ENCODE measurements around the gene HSPA12B. TPM values are rescaled to one million over a fixed set of nuclear protein-coding genes. Genes with fewer than 3 reads are reported as not detected.
A peak's percentile ranks its signal among the peaks of the same experiment; 100 is the strongest.

The HSPA12B gene
- total RNA-seq, 2 donors from 2014 or later, result 1.5 to 1.7 TPM

GRCh38 chr20:3727401-3728021 lies 5.0 kb upstream of the HSPA12B start:
- Histone ChIP-seq H3K9me3 (no peaks in the 10 kb centered on the region), H3K9ac (ENCODE audit: low read depth in 2 of 2, low read length in 2 of 2) (no peak overlapping the region), H3K4me3 (no peak overlapping the region), H3K27ac (peak overlapping the region; percentile 12), H3K4me1 (no peaks in the 10 kb centered on the region), H3K27me3 (peaks cover 5% of the 10 kb centered on the region), H3K36me3 (no peaks in the 10 kb centered on the region)
- intact Hi-C loops (cut with DNase I), result no loop called here
- TF ChIP-seq CTCF (IDR thresholded peaks at IDR 0.05), result no peak
- DNase-seq, result no peak

GRCh38 chr20:3728354-3728753 lies 4.1 kb upstream of the HSPA12B start:
- no peaks in the 10 kb centered on the region for H3K4me1 ChIP-seq
- no peak overlapping the region for H3K4me3 ChIP-seq
- TF ChIP-seq CTCF (IDR thresholded peaks at IDR 0.05), result no peak
- DNase-seq, result no peak
- H3K36me3 ChIP-seq, result no peaks in the 10 kb centered on the region
- no peak overlapping the region for H3K27ac ChIP-seq
- no peak overlapping the region for H3K9ac ChIP-seq (ENCODE audit: low read depth in 2 of 2, low read length in 2 of 2)
- peaks cover 10% of the 10 kb centered on the region for H3K27me3 ChIP-seq
- intact Hi-C loops (cut with DNase I), result no loop called here
- H3K9me3 ChIP-seq, result no peaks in the 10 kb centered on the region

GRCh38 chr20:3728876-3729275 lies 3.6 kb upstream of the HSPA12B start:
- H3K27ac ChIP-seq, result no peak overlapping the region
- H3K9me3 ChIP-seq, result no peaks in the 10 kb centered on the region

GRCh38 chr20:3729378-3729777 lies 3.1 kb upstream of the HSPA12B start:
- TF ChIP-seq CTCF (IDR thresholded peaks at IDR 0.05), result no peak
- Histone ChIP-seq H3K4me3 (no peak overlapping the region), H3K36me3 (no peaks in the 10 kb centered on the region), H3K9ac (ENCODE audit: low read depth in 2 of 2, low read length in 2 of 2) (no peak overlapping the region), H3K4me1 (peaks cover 6% of the 10 kb centered on the region), H3K27ac (no peak overlapping the region), H3K9me3 (no peaks in the 10 kb centered on the region), H3K27me3 (peaks cover 10% of the 10 kb centered on the region)
- DNase-seq, result no peak
- intact Hi-C loops (cut with DNase I), result no loop called here

More at GRCh38 chr20:3728876-3729275, 3.6 kb upstream of the HSPA12B start:
- Histone ChIP-seq H3K4me3 (no peak overlapping the region), H3K27me3 (peaks cover 10% of the 10 kb centered on the region), H3K9ac (ENCODE audit: low read depth in 2 of 2, low read length in 2 of 2) (no peak overlapping the region), H3K36me3 (no peaks in the 10 kb centered on the region), H3K4me1 (peaks cover 1% of the 10 kb centered on the region)
- intact Hi-C loops (cut with DNase I), result no loop called here
- no peak for TF ChIP-seq CTCF (IDR thresholded peaks at IDR 0.05)
- no peak for DNase-seq

GRCh38 chr20:3729811-3730540 lies 2.5 kb upstream of the HSPA12B start:
- no peaks in the 10 kb centered on the region for H3K9me3 ChIP-seq
- no peak overlapping the region for H3K4me3 ChIP-seq
- no peak overlapping the region for H3K9ac ChIP-seq (ENCODE audit: low read depth in 2 of 2, low read length in 2 of 2)
- no peak overlapping the region for H3K27ac ChIP-seq
- no peak for TF ChIP-seq CTCF (IDR thresholded peaks at IDR 0.05)
- intact Hi-C loops (cut with DNase I), result no loop called here
- no peak for DNase-seq
- H3K27me3 ChIP-seq, result peaks cover 10% of the 10 kb centered on the region
- no peaks in the 10 kb centered on the region for H3K36me3 ChIP-seq
- H3K4me1 ChIP-seq, result peaks cover 6% of the 10 kb centered on the region
